GM12878 (cell line): ENCODE results near the gene CTSK. TPM values are rescaled to one million over a fixed set of nuclear protein-coding genes. Genes with fewer than 3 reads are reported as not detected.
"Not testable (repeated sequence)": the region's sequence is repeated elsewhere in the genome, so short reads cannot be mapped to it uniquely, and the experiment has no call there.

ENCODE experiments used
- ATAC-seq: fragments of 200-7000 bp; cut with Tn5 transposase; 3 replicates; pipeline ENCODE4 v1.9.1; 2020; ENCODE audit warnings: mild to moderate bottlenecking, moderate library complexity
- BruUV-seq: library from RNA; stranded (reverse); fragments of 400-500 nt; replicated peaks from 2 replicates; lab custom pipeline; 2021; lab: Mats Ljungman, UMichigan
- CTCF ChIA-PET: fragments of 300-600 bp; sonication (Branson Sonifier 250); formaldehyde crosslinking; extraction: SDS; loops from one replicate; lab custom pipeline; 2021; ENCODE audit warnings: inconsistent platforms; lab: Yijun Ruan, JAX
- POLR2A ChIA-PET: fragments of 350-600 bp; formaldehyde crosslinking; extraction: SDS; loops from one replicate; lab custom pipeline; 2021; ENCODE audit warnings: inconsistent platforms; lab: Charles Lee
- RAD21 ChIA-PET: fragments of 300-600 bp; sonication (Branson Sonifier 250); formaldehyde crosslinking; loops from one replicate; lab custom pipeline; 2023; ENCODE audit warnings: antibody characterized with exemption; ENCODE audit not compliant: unreplicated experiment; lab: Charles Lee
- SMC1A ChIA-PET: fragments of 300-600 bp; sonication (Branson Sonifier 250); formaldehyde crosslinking; loops from one replicate; lab custom pipeline; 2023; ENCODE audit not compliant: unreplicated experiment, uncharacterized antibody; lab: Charles Lee
- DNase-seq: peaks from one replicate; pipeline ENCODE4 v3.0.0-alpha.2; 2011; ENCODE audit warnings: low read depth, low spot score
- FAIRE-seq: peaks from 3 replicates; lab custom pipeline; 2011; peaks lifted over from hg19 to GRCh38; lab: Jason Lieb, UNC
- H2AFZ ChIP-seq: 2 replicates; pipeline ENCODE4 v1.6.0; 2011; ENCODE audit warnings: low read depth, low read length, control low read depth; ENCODE audit not compliant: control insufficient read depth
- H3K27ac ChIP-seq: 2 replicates; pipeline ENCODE4 v1.5.1; 2011; ENCODE audit warnings: control low read depth; ENCODE audit not compliant: control insufficient read depth, insufficient read depth
- H3K27me3 ChIP-seq, 2 experiments: replicated peaks in 1 of 2; 2 replicates each; pipeline versions ENCODE4 v1.6.0 to v1.6.1; 2011; ENCODE audit warnings: low read length in 1 of 2; ENCODE audit not compliant: control insufficient read depth in 2 of 2, insufficient read depth in 2 of 2
- H3K36me3 ChIP-seq, 2 experiments: 2 replicates each; pipeline ENCODE4 v1.5.1; 2011; ENCODE audit warnings: low read length in 1 of 2; ENCODE audit not compliant: control insufficient read depth in 2 of 2, insufficient read depth in 2 of 2
- H3K4me1 ChIP-seq: 2 replicates; pipeline ENCODE4 v1.6.1; 2011; ENCODE audit warnings: mild to moderate bottlenecking, low read length, moderate library complexity, mixed read lengths; ENCODE audit not compliant: control insufficient read depth, insufficient read depth
- H3K4me2 ChIP-seq: 2 replicates; pipeline ENCODE4 v1.6.0; 2011; ENCODE audit warnings: control low read depth; ENCODE audit not compliant: control insufficient read depth, insufficient read depth
- H3K4me3 ChIP-seq: fragments of 200-600 bp; sonication (generic); 2 replicates; pipeline ENCODE4 v1.5.1; 2016
- H3K79me2 ChIP-seq: 2 replicates; pipeline ENCODE4 v1.6.0; 2011; ENCODE audit warnings: low read length; ENCODE audit not compliant: control insufficient read depth, insufficient read depth
- H3K9ac ChIP-seq: 2 replicates; pipeline ENCODE4 v1.8.0; 2011; ENCODE audit warnings: low read length, control low read depth, mixed read lengths; ENCODE audit not compliant: control insufficient read depth, insufficient read depth
- H3K9me3 ChIP-seq: replicated peaks from 3 replicates; pipeline ENCODE4 v1.5.1; 2011; ENCODE audit warnings: mild to moderate bottlenecking, low read length; ENCODE audit not compliant: control insufficient read depth, insufficient read depth
- H4K20me1 ChIP-seq: 2 replicates; pipeline ENCODE4 v1.6.0; 2011; ENCODE audit not compliant: control insufficient read depth, insufficient read depth
- PAX5 ChIP-seq: IDR thresholded peaks from 2 replicates; pipeline ENCODE4 v1.6.1; 2011; ENCODE audit warnings: low read depth, low read length, borderline replicate concordance
- SPI1 ChIP-seq: IDR thresholded peaks from 2 replicates; pipeline ENCODE4 v1.6.1; 2011; ENCODE audit warnings: low read depth, mild to moderate bottlenecking, low read length, moderate library complexity, borderline replicate concordance; ENCODE audit not compliant: insufficient read depth
- STAT3 ChIP-seq: IDR thresholded peaks from 2 replicates; pipeline ENCODE4 v1.6.1; 2011; ENCODE audit warnings: low read depth, low read length, improper control_type of control experiment
- TCF3 ChIP-seq: IDR thresholded peaks from 2 replicates; pipeline ENCODE4 v1.6.1; 2012; ENCODE audit warnings: low read depth, mild to moderate bottlenecking, low read length, borderline replicate concordance; ENCODE audit not compliant: insufficient read depth
- ZNF217 ChIP-seq: fragments of 450-650 bp; IDR thresholded peaks from 2 replicates; pipeline ENCODE4 v1.6.1; 2017; ENCODE audit warnings: antibody characterized with exemption, mild to moderate bottlenecking
- ZZZ3 ChIP-seq: IDR thresholded peaks from 2 replicates; pipeline ENCODE4 v1.6.1; 2011; ENCODE audit warnings: low read depth; ENCODE audit not compliant: control insufficient read depth, insufficient read length
- WGBS: methylation state at CpG from one replicate; pipeline ENCODE4 v1.1.6; 2016; ENCODE audit warnings: low lambda C conversion rate; ENCODE audit not compliant: insufficient replicate concordance, insufficient coverage; ENCODE audit errors: missing lambda C conversion rate; 5-methylcytosine and 5-hydroxymethylcytosine counted together
- in situ Hi-C: fragments of 300-500 bp; cut with MboI; formaldehyde crosslinking; loops from 9 replicates; pipeline ENCODE4 v1.14.3; 2018; ENCODE audit warnings: mixed read lengths
- intact Hi-C: fragments of 100-400 bp; cut with micrococcal nuclease; formaldehyde crosslinking; loops from one replicate; pipeline ENCODE4 v1.14.2; 2022; ENCODE audit not compliant: unreplicated experiment
- polyA plus RNA-seq, 11 experiments: library from polyadenylated mRNA; depleted of rRNA in 4 of 11; unstranded in 6 of 11; stranded (reverse) in 5 of 11; fragments of >200 nt; fragmentation: Nextera tagmentation in 4 of 11; fragmentation: Illumina TruSeq in 1 of 11; extraction: Ambion mirVana in 4 of 11; extraction: Trizol in 1 of 11; gene quantifications; 1 replicate in 1 of 11; 2 replicates in 10 of 11; pipeline versions ENCODE4 v1.2.1 to v1.2.3, GENCODE V29; 2011 to 2016; ENCODE audit warnings: inconsistent platforms in 2 of 11, missing spikeins in 2 of 11, low read depth in 1 of 11
- total RNA-seq, 4 experiments: library from RNA; depleted of rRNA in 3 of 4; stranded (reverse); fragments of >200 nt in 3 of 4; fragmentation: Illumina TruSeq in 1 of 4; extraction: Trizol in 1 of 4; gene quantifications; 2 replicates each; pipeline versions ENCODE4 v1.2.1 to v1.2.3, GENCODE V29; 2013 to 2021

The CTSK gene
- total and polyA plus RNA-seq, 10 of the 15 experiments (the other 5 are each of a cell fraction or from before 2014, with no cell fraction given): 0.40 to 3.1 (median 0.83) TPM

DNA sequence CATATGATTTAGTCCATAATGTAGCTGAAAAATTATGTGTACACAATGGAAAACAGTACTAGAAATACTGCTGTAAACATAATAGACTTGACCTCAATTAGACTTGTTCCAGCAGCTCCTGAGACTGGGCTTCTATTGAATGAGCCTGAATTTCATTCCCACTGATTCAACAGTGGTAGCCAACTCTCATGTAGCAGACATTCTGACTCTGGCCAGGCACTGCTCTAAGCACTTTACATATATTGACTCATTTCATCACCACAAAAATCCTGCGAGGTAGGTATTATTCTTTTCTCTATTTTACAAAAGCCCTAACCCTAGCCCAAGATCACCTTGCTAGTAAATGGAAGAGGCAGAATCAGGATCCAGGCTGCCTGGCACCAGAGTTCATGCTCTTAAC is 29.7 kb downstream of the CTSK start (continued):
- TF ChIP-seq ZNF217: no peak
- TF ChIP-seq ZZZ3: no peak
- TF ChIP-seq PAX5: no peak
- no peak for TF ChIP-seq TCF3

DNA sequence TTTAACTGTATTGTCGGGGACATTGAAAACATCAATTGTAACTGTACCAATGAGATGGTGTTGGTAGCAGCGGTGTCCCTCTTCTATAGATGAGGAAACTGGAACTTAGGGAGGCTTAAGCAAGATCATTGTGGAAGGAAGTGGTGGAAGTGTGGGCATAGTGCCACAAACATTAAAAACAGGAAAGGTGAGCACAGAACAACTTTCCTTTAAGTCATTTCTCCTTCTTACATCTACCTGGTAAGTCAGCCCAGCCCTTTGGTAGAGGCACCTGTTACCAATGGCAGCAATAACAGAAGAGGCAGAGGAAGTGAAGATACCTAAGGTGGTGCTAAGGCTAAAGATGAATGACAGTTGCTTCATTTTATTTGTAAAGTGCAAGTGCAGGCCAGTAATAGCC is 30.5 kb downstream of the CTSK start:
- TF ChIP-seq STAT3 (no peak), SPI1 (0 out of 2 replicates have a peak, but pooled peaks have one; percentile 8)
- no peaks in the 10 kb centered on the region for H3K9me3 ChIP-seq
- no peaks in the 10 kb centered on the region for H4K20me1 ChIP-seq
- H3K79me2 ChIP-seq: no peaks in the 10 kb centered on the region
- no peak for ATAC-seq
- intact Hi-C loops (no loop called here), in situ Hi-C loops (no loop called here)
- FAIRE-seq: no peak
- no peak overlapping the region for H3K27ac ChIP-seq
- ChIA-PET RAD21 (no interaction called here), CTCF (no interaction called here), SMC1A (no interaction called here), POLR2A (no interaction called here)
- H3K36me3 ChIP-seq: no peaks in the 10 kb centered on the region
- no peak overlapping the region for H2AFZ ChIP-seq
- H3K4me2 ChIP-seq: no peak overlapping the region
- H3K4me3 ChIP-seq: no peak overlapping the region
- 100% methylated on average over 2 of the region's 2 CpGs for WGBS
- no peak overlapping the region for H3K9ac ChIP-seq
- no TSS peak for BruUV-seq
- no peaks in the 10 kb centered on the region for H3K27me3 ChIP-seq
- DNase-seq: no peak
- H3K4me1 ChIP-seq: no peaks in the 10 kb centered on the region

DNA sequence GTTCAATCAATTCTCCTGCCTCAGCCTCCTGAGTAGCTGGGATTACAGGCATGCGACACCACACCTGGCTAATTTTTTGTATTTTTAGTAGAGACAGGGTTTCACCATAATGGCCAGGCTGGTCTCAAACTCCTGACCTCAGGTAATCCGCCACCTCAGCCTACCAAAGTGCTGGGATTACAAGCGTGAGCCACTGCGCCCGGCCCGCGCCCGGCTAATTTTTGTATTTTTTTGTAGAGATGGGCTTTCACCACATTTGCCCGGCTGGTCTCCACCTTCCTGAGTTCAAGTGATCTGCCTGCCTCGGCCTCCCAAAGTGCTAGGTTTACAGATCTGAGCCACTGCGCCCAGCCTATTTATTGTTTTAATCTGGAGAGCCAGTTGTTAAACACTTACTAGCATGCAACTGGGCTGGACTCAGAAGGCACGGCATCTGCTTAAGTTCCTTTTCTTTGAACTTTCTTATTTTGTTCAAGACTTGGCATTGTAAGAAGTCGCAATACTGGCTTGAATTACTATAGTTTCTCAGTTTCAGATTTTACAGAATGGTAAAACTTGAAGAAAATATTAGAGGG is 32.0 kb downstream of the CTSK start:
- H4K20me1 ChIP-seq, ATAC-seq, H3K4me3 ChIP-seq, H3K4me2 ChIP-seq, H3K9ac ChIP-seq, in situ Hi-C loops, FAIRE-seq, RAD21 ChIA-PET, BruUV-seq, H3K36me3 ChIP-seq, H3K27me3 ChIP-seq, CTCF ChIA-PET, H3K4me1 ChIP-seq, POLR2A ChIA-PET, intact Hi-C loops, DNase-seq, H3K79me2 ChIP-seq, H2AFZ ChIP-seq, H3K9me3 ChIP-seq, H3K27ac ChIP-seq: not testable (repeated sequence)
- SMC1A ChIA-PET: interaction anchor here (1.2 kb wide), 1 partner anchor 10 kb away, joined by 3 read pairs; no protein-coding TSS in a partner anchor
- WGBS: 93% methylated on average over 13 of the region's 13 CpGs
